Measurements from ENCODE around the gene FLAD1. TPM values are rescaled to one million over a fixed set of nuclear protein-coding genes. Genes with fewer than 3 reads are reported as not detected.
A peak's percentile ranks its signal among the peaks of the same experiment; 100 is the strongest.

Gene FLAD1
- total RNA-seq, 1 donor: 20.6 TPM

- no peak for TF ChIP-seq CTCF (IDR thresholded peaks at IDR 0.05; ENCODE audit: extremely low read depth, low read depth, low read length)
- peaks cover 59% of the 10 kb centered on the region for H3K4me1 ChIP-seq (ENCODE audit: insufficient read depth, low read length)
- H3K27ac ChIP-seq (ENCODE audit: low read depth, low read length): peak overlapping the region; percentile 97
- H4K20me1 ChIP-seq (ENCODE audit: insufficient read depth, low read length): peaks cover 39% of the 10 kb centered on the region
- peak overlapping the region; percentile 83 for H3K4me3 ChIP-seq (ENCODE audit: insufficient read depth, low read length)
- H3K27me3 ChIP-seq (ENCODE audit: insufficient read depth, low read length): no peaks in the 10 kb centered on the region
- H3K9me3 ChIP-seq (ENCODE audit: low read depth, low read length): no peaks in the 10 kb centered on the region
- H3K79me2 ChIP-seq (ENCODE audit: insufficient read depth, low read length): peaks cover 55% of the 10 kb centered on the region
- peak overlapping the region; percentile 99 for H3K4me2 ChIP-seq (ENCODE audit: insufficient read depth, low read length)
- H2AFZ ChIP-seq (ENCODE audit: low read length): no peak overlapping the region
- H3K36me3 ChIP-seq (ENCODE audit: insufficient read depth, low read length): peaks cover 34% of the 10 kb centered on the region
- peak; percentile 80 for DNase-seq (ENCODE audit: insufficient read length, low spot score, missing footprints)
Observed at GRCh38 chr1:154969860-154970452, 13.2 kb upstream of the FLAD1 start.

DNA sequence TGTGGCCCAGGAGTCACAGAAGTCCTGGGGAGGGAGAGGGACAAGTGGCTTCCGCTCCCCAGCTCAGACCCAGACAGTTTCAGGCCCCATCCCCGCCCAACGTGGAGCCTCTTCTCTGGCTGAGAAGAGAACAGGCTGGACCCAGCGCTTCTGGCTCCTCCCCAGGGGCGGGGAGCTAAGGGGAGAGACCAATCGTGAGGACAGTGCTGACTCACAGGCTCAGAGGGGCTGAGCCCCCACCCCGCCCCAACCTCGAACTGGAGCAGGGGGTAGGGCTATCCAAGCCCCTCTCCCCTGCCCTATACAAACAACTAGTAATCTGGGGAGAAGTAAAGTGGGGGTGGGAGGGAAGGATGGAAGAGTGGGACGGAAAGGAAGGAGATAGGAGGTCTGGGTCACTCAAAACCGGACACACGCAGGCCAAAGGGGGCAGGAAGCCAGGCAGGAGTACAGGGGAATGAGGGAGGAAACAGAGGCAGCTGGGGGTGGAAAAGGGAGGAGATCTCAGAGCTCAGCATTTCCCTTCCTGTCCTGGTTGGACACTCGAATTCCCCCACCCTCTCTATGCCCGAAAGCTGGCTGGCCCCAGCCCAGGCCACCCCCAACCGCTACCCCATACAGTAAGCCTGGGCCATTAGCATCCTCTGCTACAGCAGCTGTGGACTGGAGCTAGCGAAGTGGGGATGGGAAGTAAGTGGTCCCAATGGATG is 12.4 kb upstream of the FLAD1 start, which contains the start of gene SHC1:
SHC1 (minus strand) TSS at position 117 of the 710 bp plus-strand sequence. CDS start 221 bp downstream, outside the sequence.
- H3K27me3 ChIP-seq (ENCODE audit: insufficient read depth, low read length): no peaks in the 10 kb centered on the region
- peaks cover 54% of the 10 kb centered on the region for H3K79me2 ChIP-seq (ENCODE audit: insufficient read depth, low read length)
- H3K36me3 ChIP-seq (ENCODE audit: insufficient read depth, low read length): peaks cover 27% of the 10 kb centered on the region
- H3K27ac ChIP-seq (ENCODE audit: low read depth, low read length): peak within 1 kb of the TSS; percentile 97
- no peaks in the 10 kb centered on the region for H3K9me3 ChIP-seq (ENCODE audit: low read depth, low read length)
- TF ChIP-seq CTCF (IDR thresholded peaks at IDR 0.05; ENCODE audit: extremely low read depth, low read depth, low read length): no peak
- H3K4me2 ChIP-seq (ENCODE audit: insufficient read depth, low read length): peak within 1 kb of the TSS; percentile 99
- H3K4me1 ChIP-seq (ENCODE audit: insufficient read depth, low read length): peaks cover 59% of the 10 kb centered on the region
- peak; percentile 98 for DNase-seq (ENCODE audit: insufficient read length, low spot score, missing footprints)
- no peak within 1 kb of the TSS for H2AFZ ChIP-seq (ENCODE audit: low read length)
- H4K20me1 ChIP-seq (ENCODE audit: insufficient read depth, low read length): peaks cover 32% of the 10 kb centered on the region
- peak within 1 kb of the TSS; percentile 83 for H3K4me3 ChIP-seq (ENCODE audit: insufficient read depth, low read length)

GRCh38 chr1:154971341-154971998 is 11.7 kb upstream of the FLAD1 start:
- Histone ChIP-seq H3K27me3 (ENCODE audit: insufficient read depth, low read length) (no peaks in the 10 kb centered on the region), H3K4me2 (ENCODE audit: insufficient read depth, low read length) (peak overlapping the region; percentile 99), H3K79me2 (ENCODE audit: insufficient read depth, low read length) (peaks cover 54% of the 10 kb centered on the region), H3K4me3 (ENCODE audit: insufficient read depth, low read length) (peak overlapping the region; percentile 83), H3K4me1 (ENCODE audit: insufficient read depth, low read length) (peaks cover 64% of the 10 kb centered on the region), H3K36me3 (ENCODE audit: insufficient read depth, low read length) (peaks cover 20% of the 10 kb centered on the region), H3K27ac (ENCODE audit: low read depth, low read length) (peak overlapping the region; percentile 97), H3K9me3 (ENCODE audit: low read depth, low read length) (no peaks in the 10 kb centered on the region), H2AFZ (ENCODE audit: low read length) (no peak overlapping the region), H4K20me1 (ENCODE audit: insufficient read depth, low read length) (peaks cover 29% of the 10 kb centered on the region)
- TF ChIP-seq CTCF (IDR thresholded peaks at IDR 0.05; ENCODE audit: extremely low read depth, low read depth, low read length): no peak
- DNase-seq (ENCODE audit: insufficient read length, low spot score, missing footprints): peak; percentile 81

GRCh38 chr1:154972213-154972516 is 11.0 kb upstream of the FLAD1 start:
- DNase-seq (ENCODE audit: insufficient read length, low spot score, missing footprints): no peak
- Histone ChIP-seq H4K20me1 (ENCODE audit: insufficient read depth, low read length) (peaks cover 24% of the 10 kb centered on the region), H3K27ac (ENCODE audit: low read depth, low read length) (peak overlapping the region; percentile 97), H3K27me3 (ENCODE audit: insufficient read depth, low read length) (no peaks in the 10 kb centered on the region), H3K4me3 (ENCODE audit: insufficient read depth, low read length) (peak overlapping the region; percentile 79), H3K36me3 (ENCODE audit: insufficient read depth, low read length) (peaks cover 13% of the 10 kb centered on the region), H3K4me2 (ENCODE audit: insufficient read depth, low read length) (peak overlapping the region; percentile 99), H3K4me1 (ENCODE audit: insufficient read depth, low read length) (peaks cover 67% of the 10 kb centered on the region), H3K79me2 (ENCODE audit: insufficient read depth, low read length) (peaks cover 54% of the 10 kb centered on the region), H2AFZ (ENCODE audit: low read length) (no peak overlapping the region), H3K9me3 (ENCODE audit: low read depth, low read length) (no peaks in the 10 kb centered on the region)
- no peak for TF ChIP-seq CTCF (IDR thresholded peaks at IDR 0.05; ENCODE audit: extremely low read depth, low read depth, low read length)
